ENCODE measurements around the gene YWHAH.

DNA sequence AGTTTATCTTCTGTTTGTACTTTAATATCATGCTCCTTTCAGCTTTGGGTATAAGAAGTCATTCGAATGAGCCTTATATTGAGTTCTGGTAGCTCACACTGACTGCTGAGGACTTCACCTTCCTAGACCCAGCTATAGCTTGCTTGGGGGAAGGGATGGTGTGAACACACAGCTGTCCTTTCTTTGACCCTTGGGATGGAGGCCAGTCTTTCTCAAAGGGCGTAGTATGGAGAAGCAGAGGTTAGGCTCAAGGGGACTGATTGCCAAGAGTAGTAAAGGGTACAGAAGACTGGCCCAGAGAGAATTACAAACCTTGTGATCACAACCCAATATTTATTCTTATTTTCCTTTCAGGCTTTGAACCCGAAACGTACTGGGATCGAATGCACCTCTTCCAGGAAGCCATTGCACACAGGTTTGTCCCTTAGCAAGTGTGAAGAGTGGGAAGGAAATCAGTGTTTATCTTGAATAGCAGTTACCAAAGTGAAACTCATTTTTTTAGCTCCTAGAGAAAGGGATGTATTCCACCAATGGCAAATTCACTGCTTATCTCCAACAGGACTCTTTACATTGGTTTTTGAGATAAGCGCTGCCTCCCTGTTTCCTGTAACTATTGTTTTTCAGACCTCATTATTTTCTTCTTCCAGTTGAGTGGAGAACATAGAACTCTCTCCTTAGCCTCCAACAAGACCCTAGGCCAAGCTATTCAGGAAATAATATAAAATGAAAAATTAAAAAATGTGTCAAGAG, 42.8 kb upstream of the YWHAH start:
- TF ChIP-seq POLR2A (IDR thresholded peaks at IDR 0.05) = no peak
- TF ChIP-seq, protein P1, sequence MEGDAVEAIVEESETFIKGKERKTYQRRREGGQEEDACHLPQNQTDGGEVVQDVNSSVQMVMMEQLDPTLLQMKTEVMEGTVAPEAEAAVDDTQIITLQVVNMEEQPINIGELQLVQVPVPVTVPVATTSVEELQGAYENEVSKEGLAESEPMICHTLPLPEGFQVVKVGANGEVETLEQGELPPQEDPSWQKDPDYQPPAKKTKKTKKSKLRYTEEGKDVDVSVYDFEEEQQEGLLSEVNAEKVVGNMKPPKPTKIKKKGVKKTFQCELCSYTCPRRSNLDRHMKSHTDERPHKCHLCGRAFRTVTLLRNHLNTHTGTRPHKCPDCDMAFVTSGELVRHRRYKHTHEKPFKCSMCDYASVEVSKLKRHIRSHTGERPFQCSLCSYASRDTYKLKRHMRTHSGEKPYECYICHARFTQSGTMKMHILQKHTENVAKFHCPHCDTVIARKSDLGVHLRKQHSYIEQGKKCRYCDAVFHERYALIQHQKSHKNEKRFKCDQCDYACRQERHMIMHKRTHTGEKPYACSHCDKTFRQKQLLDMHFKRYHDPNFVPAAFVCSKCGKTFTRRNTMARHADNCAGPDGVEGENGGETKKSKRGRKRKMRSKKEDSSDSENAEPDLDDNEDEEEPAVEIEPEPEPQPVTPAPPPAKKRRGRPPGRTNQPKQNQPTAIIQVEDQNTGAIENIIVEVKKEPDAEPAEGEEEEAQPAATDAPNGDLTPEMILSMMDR (IDR thresholded peaks at IDR 0.05) = no peak

Data from Peyer's patch (tissue), 4 donors.